ENCODE results near the gene IBA57.

DNA sequence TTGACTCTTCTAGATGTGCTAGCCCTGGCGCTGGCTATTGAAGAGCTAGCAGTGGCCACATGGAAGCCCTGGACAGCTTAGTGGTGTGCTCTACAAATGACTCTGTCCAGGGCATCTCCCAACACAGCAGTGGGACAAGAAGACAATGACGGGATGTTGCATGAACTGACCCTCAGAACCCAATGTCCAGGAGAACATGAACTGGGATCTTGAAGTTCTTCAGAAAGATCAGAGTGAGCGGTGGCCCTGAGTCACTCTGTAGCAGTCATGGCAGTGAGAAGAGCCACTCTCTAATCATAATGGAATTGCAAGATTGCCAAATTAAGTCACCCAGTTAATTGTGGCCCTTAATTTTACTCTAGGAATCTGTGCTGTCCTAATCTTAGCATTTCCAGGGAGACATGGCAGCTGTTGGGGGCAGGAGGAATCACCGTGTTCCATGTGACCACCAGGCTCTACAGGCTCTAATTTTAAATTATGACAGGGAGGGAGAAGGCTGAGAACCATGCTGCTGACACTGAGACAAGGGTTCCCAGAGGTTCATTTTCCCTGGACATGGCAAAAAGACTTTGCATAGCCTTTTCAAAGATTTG lies 32.0 kb downstream of the IBA57 start:
- TF ChIP-seq RNF2 (IDR thresholded peaks at IDR 0.05; ENCODE audit: borderline replicate concordance, low read depth, low read length, missing control alignments, poor library complexity, severe bottlenecking) (no peak), KDM1A (IDR thresholded peaks at IDR 0.05; ENCODE audit: borderline replicate concordance, low read length) (no peak), POLR2A (IDR thresholded peaks at IDR 0.05; ENCODE audit: control extremely low read depth in 1 of 2, low read depth in 2 of 2, low read length in 2 of 2) (no peak), EZH2 (IDR thresholded peaks at IDR 0.05; ENCODE audit: low read depth, low read length, severe bottlenecking) (no peak), RFX5 (IDR thresholded peaks at IDR 0.05; ENCODE audit: borderline replicate concordance, low read depth, low read length) (no peak), RAD21 (IDR thresholded peaks at IDR 0.05 in 1 of 2, conservative IDR thresholded peaks at IDR 0.05 in 1 of 2; ENCODE audit: low read depth in 2 of 2, low read length in 2 of 2) (no peak)
- TF ChIP-seq, protein P1, sequence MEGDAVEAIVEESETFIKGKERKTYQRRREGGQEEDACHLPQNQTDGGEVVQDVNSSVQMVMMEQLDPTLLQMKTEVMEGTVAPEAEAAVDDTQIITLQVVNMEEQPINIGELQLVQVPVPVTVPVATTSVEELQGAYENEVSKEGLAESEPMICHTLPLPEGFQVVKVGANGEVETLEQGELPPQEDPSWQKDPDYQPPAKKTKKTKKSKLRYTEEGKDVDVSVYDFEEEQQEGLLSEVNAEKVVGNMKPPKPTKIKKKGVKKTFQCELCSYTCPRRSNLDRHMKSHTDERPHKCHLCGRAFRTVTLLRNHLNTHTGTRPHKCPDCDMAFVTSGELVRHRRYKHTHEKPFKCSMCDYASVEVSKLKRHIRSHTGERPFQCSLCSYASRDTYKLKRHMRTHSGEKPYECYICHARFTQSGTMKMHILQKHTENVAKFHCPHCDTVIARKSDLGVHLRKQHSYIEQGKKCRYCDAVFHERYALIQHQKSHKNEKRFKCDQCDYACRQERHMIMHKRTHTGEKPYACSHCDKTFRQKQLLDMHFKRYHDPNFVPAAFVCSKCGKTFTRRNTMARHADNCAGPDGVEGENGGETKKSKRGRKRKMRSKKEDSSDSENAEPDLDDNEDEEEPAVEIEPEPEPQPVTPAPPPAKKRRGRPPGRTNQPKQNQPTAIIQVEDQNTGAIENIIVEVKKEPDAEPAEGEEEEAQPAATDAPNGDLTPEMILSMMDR (IDR thresholded peaks at IDR 0.05; ENCODE audit: control extremely low read depth in 1 of 3, insufficient read depth in 1 of 3, low read depth in 1 of 3, low read length in 3 of 3): no peak
